GM19468 (cell line): ENCODE data around the gene PLA2G2A.
"Not testable (repeated sequence)": the region's sequence is repeated elsewhere in the genome, so short reads cannot be mapped to it uniquely, and the experiment has no call there.

Experiments
- ATAC-seq: cut with Tn5 transposase; IDR thresholded peaks from one replicate; pipeline ENCODE4 v1.9.1; 2021; ENCODE audit warnings: mild to moderate bottlenecking, moderate library complexity, moderate number of reproducible peaks; ENCODE audit not compliant: unreplicated experiment; ENCODE audit errors: extremely low read depth

The PLA2G2A gene

DNA sequence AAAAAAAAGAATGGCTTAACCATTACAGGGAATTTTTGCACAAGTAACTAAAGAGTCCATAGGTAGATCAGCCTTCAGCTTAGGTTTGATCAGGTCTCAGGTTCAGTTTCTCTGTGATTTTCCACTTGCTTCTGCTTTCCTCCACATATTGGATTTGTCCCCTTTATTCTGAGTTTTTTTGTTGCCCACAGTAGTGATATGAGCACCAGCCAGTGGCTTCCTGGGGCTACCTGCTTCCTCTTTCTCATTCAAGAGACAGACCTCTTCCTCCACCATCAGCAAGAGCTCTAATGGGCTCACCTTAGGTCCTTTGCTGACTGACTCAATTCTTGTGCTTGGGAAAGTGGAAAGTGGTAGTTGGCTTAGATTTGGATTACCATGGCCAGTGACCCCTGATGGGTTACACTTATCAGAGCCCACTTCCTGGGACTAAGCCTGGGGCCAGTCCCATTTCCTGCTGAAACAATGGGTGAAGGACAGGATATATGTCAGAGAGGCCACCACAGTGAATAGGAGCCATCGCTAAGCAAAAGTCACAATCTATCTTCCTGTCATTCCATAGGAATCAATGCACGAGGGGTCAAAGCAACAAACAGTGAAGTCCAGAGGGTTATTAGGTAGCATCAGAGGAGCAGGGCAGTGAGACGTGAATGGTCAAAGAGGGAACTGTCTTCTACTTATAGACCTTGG lies 43.2 kb downstream of the PLA2G2A start:
- ATAC-seq, result no peak

- no peak for ATAC-seq
These were observed 45.1 kb downstream of the PLA2G2A start for GRCh38 chr1:19934336-19934735.

DNA sequence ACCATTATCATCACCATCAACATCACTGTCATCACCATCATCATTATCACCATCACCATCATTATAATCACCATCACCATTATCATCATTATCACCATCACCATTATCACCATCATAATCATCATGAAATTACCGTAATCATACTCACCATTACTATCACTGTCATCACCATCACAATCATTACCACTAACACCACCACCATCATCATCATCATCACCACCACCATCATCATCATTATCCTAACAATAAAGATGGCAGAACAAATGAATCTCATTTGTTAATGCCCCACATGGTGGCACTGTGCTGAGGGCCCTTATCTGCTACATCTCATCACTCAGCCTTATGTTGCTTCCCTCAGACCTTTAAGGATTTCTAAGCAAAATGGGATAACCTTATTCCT lies 46.6 kb downstream of the PLA2G2A start:
- ATAC-seq, result no peak

GRCh38 chr1:19927130-19927421 lies 52.3 kb downstream of the PLA2G2A start:
- ATAC-seq, result not testable (repeated sequence)

GRCh38 chr1:19926296-19927129 lies 52.9 kb downstream of the PLA2G2A start:
- ATAC-seq, result no peak
